BJ (cell line): ENCODE data around the gene ADGRV1. TPM values are rescaled to one million over a fixed set of nuclear protein-coding genes. Genes with fewer than 3 reads are reported as not detected.
"Not testable (repeated sequence)": the region's sequence is repeated elsewhere in the genome, so short reads cannot be mapped to it uniquely, and the experiment has no call there.

Experiments used
- CTCF ChIA-PET: fragments of 350-600 bp; formaldehyde crosslinking; extraction: SDS; loops from one replicate; lab custom pipeline; 2021; ENCODE audit warnings: antibody characterized with exemption, inconsistent platforms; lab: Yijun Ruan, JAX
- POLR2A ChIA-PET: fragments of 300-600 bp; sonication (Branson Sonifier 250); formaldehyde crosslinking; extraction: SDS; loops from one replicate; lab custom pipeline; 2021; ENCODE audit warnings: antibody characterized with exemption; lab: Charles Lee
- DNase-seq: peaks from one replicate; pipeline ENCODE4 v3.0.0-alpha.2; 2011; ENCODE audit warnings: low read depth
- H3K27me3 ChIP-seq: 2 replicates; pipeline ENCODE4 v1.6.0; 2011; ENCODE audit warnings: low read length; ENCODE audit not compliant: control insufficient read depth, insufficient read depth
- H3K36me3 ChIP-seq: 2 replicates; pipeline ENCODE4 v1.5.1; 2011; ENCODE audit warnings: low read length; ENCODE audit not compliant: control insufficient read depth, insufficient read depth
- H3K4me3 ChIP-seq: 2 replicates; pipeline ENCODE4 v1.5.1; 2011; ENCODE audit warnings: low read depth, mild to moderate bottlenecking, control low read depth, low read length
- polyA plus RNA-seq: library from polyadenylated mRNA; depleted of rRNA; stranded (reverse); fragments of >200 nt; gene quantifications from 2 replicates; pipeline ENCODE4 v1.2.3, GENCODE V29; 2011
- TF ChIP-seq, protein P1 (sequence below): IDR thresholded peaks from 2 replicates; pipeline ENCODE4 v1.5.1; 2011; ENCODE audit warnings: low read depth, mild to moderate bottlenecking, control low read depth, inconsistent platforms, low read length, moderate library complexity; ENCODE audit not compliant: insufficient read depth

Gene ADGRV1
- polyA plus RNA-seq, 1 experiment = 0.15 TPM

DNA sequence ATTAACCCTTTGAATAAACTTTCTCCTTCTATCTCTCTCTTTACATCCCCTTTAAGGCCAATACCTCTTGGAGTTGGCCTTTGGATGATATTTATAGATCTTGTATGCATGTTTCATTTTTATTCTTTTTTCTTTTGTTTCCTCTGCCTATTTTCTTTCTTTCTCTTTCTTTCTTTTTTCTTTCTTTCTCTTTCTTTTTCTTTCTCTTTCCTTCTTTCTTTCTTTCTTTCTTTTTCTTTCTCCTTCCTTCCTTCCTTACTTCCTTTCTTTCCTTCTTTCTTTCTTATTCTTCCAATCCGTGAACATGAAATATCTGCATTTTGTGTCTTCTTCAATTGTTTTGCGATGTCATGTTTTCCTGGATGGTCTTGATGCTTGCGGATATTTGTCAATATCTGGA is 276.1 kb downstream of the ADGRV1 start:
- POLR2A ChIA-PET = no interaction called here
- H3K36me3 ChIP-seq = no peaks in the 10 kb centered on the region
- no peak for DNase-seq
- no peak overlapping the region for H3K4me3 ChIP-seq
- no peaks in the 10 kb centered on the region for H3K27me3 ChIP-seq
- TF ChIP-seq, protein P1, sequence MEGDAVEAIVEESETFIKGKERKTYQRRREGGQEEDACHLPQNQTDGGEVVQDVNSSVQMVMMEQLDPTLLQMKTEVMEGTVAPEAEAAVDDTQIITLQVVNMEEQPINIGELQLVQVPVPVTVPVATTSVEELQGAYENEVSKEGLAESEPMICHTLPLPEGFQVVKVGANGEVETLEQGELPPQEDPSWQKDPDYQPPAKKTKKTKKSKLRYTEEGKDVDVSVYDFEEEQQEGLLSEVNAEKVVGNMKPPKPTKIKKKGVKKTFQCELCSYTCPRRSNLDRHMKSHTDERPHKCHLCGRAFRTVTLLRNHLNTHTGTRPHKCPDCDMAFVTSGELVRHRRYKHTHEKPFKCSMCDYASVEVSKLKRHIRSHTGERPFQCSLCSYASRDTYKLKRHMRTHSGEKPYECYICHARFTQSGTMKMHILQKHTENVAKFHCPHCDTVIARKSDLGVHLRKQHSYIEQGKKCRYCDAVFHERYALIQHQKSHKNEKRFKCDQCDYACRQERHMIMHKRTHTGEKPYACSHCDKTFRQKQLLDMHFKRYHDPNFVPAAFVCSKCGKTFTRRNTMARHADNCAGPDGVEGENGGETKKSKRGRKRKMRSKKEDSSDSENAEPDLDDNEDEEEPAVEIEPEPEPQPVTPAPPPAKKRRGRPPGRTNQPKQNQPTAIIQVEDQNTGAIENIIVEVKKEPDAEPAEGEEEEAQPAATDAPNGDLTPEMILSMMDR = no peak
- CTCF ChIA-PET = no interaction called here

DNA sequence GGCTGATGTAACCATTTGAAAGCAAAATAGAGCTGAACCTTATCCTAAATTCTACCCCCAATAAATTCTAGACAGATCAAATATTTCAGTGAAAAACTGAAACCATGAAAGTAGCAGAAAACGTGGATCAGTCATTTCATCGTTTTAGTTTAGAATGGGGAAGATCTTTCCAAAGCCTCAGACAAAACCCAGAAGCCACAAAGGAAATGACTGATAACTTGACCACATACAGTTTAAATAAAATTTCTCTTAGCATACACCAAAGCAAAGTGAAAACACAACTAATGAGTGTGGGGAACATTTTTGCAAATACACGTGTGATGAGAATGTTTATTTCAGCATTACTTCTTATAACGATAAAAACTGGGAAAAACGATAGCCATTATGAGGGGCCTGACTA is 284.8 kb downstream of the ADGRV1 start:
- Histone ChIP-seq H3K4me3 (no peak overlapping the region), H3K36me3 (no peaks in the 10 kb centered on the region), H3K27me3 (no peaks in the 10 kb centered on the region; the same call in 1 of the 2 replicates)
- ChIA-PET CTCF (no interaction called here), POLR2A (no interaction called here)
- no peak for DNase-seq
- TF ChIP-seq, protein P1 = no peak

DNA sequence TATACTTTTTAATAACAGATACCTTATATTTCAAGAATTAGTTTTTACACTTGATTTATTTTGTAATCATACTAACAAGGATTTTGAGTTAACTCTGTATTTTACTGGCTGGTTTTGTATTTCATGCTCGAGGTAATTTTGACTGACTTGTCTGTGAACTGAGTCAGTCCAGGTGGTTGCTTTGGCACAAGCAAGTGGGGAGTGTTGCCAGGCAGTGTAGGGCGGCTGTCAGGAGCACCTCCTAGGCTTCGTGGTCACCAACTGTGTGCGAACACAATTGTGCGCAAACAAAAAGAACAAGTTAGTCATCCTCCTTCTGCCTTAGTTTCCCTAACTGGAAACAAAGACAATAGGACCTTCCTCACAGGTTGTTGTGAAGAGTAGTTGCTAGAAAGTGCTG is 286.3 kb downstream of the ADGRV1 start:
- DNase-seq = no peak
- ChIA-PET POLR2A (no interaction called here), CTCF (no interaction called here)
- H3K36me3 ChIP-seq = no peaks in the 10 kb centered on the region
- H3K4me3 ChIP-seq = no peak overlapping the region
- no peaks in the 10 kb centered on the region; the same call in 1 of the 2 replicates for H3K27me3 ChIP-seq
- TF ChIP-seq, protein P1 = no peak

DNA sequence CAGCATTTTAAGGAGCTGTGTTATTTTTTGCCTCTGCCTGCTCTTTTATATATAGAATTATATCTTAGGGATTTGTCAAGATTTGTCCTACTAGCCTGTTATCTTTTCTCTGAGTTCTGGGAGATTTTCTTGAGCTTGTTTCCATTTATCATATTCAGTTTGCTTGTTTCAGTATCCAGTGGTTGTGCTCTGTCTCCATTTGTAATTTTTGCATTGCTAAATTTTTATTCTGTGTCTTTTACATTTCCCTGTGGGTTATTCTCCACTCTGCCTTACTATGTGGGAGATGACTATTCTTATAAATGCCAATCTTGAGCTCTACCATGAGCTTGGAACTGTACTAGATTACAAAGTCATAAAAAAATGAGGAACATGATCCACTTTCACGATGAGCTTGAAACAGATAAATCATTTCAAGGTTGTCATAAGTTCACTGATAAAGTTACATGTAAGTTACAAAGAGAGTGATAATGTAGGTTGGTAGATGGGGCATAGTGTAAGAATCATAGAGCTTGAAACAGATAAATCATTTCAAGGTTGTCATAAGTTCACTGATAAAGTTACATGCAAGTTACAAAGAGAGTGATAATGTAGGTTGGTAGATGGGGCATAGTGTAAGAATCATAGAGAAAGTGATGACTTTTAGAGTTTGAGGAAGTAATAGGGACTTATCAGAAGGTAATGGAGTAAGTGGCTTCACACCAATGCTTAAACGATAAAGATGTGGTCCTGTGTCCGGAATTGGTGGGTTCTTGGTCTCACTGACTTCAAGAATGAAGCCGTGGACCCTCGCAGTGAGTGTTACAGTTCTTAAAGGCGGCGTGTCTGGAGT is 287.3 kb downstream of the ADGRV1 start:
- TF ChIP-seq, protein P1 = no peak
- CTCF ChIA-PET = no interaction called here
- DNase-seq = no peak
- POLR2A ChIA-PET = no interaction called here
- Histone ChIP-seq H3K36me3 (no peaks in the 10 kb centered on the region), H3K4me3 (no peak overlapping the region), H3K27me3 (no peaks in the 10 kb centered on the region)

DNA sequence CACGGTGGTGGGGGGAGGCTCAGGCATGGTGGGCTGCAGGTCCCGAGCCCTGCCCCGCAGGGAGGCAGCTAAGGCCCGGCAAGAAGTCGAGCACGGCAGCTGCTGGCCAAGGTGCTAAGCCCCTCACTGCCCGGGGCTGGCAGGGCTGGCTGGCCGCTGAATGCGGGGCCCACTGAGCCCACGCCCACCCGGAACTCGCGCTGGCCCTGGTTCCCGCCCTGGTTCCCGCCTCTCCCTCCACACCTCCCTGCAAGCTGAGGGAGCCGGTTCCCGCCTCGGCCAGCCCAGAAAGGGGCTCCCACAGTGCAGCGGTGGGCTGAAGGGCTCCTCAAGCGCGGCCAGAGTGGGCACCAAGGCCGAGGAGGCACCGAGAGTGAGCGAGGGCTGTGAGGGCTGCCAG is 289.0 kb downstream of the ADGRV1 start:
- CTCF ChIA-PET = not testable (repeated sequence)

More for the DNA sequence above, 289.0 kb downstream of the ADGRV1 start:
- not testable (repeated sequence) for H3K36me3 ChIP-seq, H3K27me3 ChIP-seq, H3K4me3 ChIP-seq, DNase-seq
- POLR2A ChIA-PET = interaction anchor here (0.6 kb wide), 1 partner anchor 87 kb away, joined by 16 read pairs; no protein-coding TSS in a partner anchor
